Measurements from ENCODE around the gene LCE5A. TPM values are rescaled to one million over a fixed set of nuclear protein-coding genes. Genes with fewer than 3 reads are reported as not detected.
"Not testable (repeated sequence)": the region's sequence is repeated elsewhere in the genome, so short reads cannot be mapped to it uniquely, and the experiment has no call there.

The LCE5A gene, protein sequence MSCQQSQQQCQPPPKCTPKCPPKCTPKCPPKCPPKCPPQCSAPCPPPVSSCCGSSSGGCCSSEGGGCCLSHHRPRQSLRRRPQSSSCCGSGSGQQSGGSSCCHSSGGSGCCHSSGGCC
- polyA plus RNA-seq (2013, experiment 1 of 2): not detected
- not detected for polyA plus RNA-seq (2013, experiment 2 of 2)

DNA sequence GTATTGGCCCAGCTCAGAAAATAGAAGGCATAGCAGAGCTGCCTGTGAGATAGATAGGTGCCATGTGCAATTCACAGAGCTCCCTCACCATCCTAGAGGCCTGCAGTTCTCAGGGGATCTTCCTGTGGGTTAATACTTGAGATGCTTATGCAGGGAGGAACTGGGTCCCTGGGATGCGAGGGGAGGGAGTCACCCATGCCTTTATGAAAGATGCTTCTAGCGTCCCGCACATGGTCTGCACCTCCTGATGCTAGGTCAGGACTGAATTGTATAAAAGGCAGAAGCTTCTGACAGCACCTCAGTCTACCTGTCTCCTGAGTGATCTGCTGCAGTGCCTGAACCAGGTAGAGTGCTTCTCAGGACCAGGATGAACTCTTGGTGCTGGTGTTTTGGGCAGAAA is at the start of gene LCE5A:
Gene LCE5A, plus strand, starts transcription at position 301 of the 400 bp plus-strand sequence. CDS start 732 bp downstream, outside the sequence.
- H3K9me3 ChIP-seq (ENCODE audit: control insufficient read depth, low read length): peaks cover 76% of the 10 kb centered on the region
- 88 to 90% methylated on average over 3 of the region's 3 CpGs for whole genome bisulfite sequencing, 2 experiments (ENCODE audit: insufficient coverage in 2 of 2)

DNA sequence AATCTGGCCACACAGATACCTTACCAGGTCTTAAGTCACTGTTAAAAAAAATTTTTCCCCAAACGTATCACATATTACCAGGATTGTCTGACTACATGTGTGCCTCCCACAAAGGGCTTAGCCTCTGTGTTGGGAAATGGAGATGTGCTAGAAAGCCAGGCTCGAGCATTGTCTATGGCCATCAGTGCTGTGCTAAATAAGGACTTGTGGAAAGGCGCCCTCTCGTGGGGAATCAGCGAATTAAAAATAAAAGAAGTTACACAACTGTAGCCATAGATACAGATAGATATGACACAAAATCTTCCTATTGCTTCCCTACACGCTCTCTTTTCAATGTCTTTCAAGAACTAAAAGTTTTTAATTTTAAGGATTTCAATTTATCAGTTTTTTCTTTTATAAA is 49.1 kb upstream of the LCE5A start:
- H3K4me3 ChIP-seq (ENCODE audit: extremely low read depth, insufficient read depth, low read length, poor library complexity, severe bottlenecking): no peak overlapping the region
- H3K9me3 ChIP-seq (ENCODE audit: control insufficient read depth, low read length): peaks cover 9% of the 10 kb centered on the region
- no peaks in the 10 kb centered on the region for H3K36me3 ChIP-seq (ENCODE audit: control insufficient read depth, insufficient read depth, low read length)
- no peak overlapping the region for H3K27ac ChIP-seq (ENCODE audit: low read depth, low read length, severe bottlenecking)
- 13 to 29% methylated on average over 1 to 3 of the region's 6 CpGs for WGBS, 2 experiments (ENCODE audit: insufficient coverage in 2 of 2)
- no peaks in the 10 kb centered on the region for H3K4me1 ChIP-seq (ENCODE audit: control insufficient read depth, insufficient read depth, low read length, poor library complexity, severe bottlenecking)

More for the DNA sequence above, at the start of gene LCE5A:
- Histone ChIP-seq H3K27ac (ENCODE audit: low read depth, low read length, severe bottlenecking) (no peak within 1 kb of the TSS), H3K36me3 (ENCODE audit: control insufficient read depth, insufficient read depth, low read length) (no peaks in the 10 kb centered on the region), H3K4me1 (ENCODE audit: control insufficient read depth, insufficient read depth, low read length, poor library complexity, severe bottlenecking) (no peaks in the 10 kb centered on the region), H3K4me3 (ENCODE audit: extremely low read depth, insufficient read depth, low read length, poor library complexity, severe bottlenecking) (no peak within 1 kb of the TSS)

GRCh38 chr1:152462636-152463035 is 48.0 kb upstream of the LCE5A start:
- H3K4me1 ChIP-seq (ENCODE audit: control insufficient read depth, insufficient read depth, low read length, poor library complexity, severe bottlenecking): no peaks in the 10 kb centered on the region
- no peak overlapping the region for H3K27ac ChIP-seq (ENCODE audit: low read depth, low read length, severe bottlenecking)
- 93 to 94% methylated on average over 19 to 24 of the region's 26 CpGs for WGBS, 2 experiments (ENCODE audit: insufficient coverage in 2 of 2)
- H3K9me3 ChIP-seq (ENCODE audit: control insufficient read depth, low read length): peaks cover 13% of the 10 kb centered on the region
- H3K36me3 ChIP-seq (ENCODE audit: control insufficient read depth, insufficient read depth, low read length): no peaks in the 10 kb centered on the region
- H3K4me3 ChIP-seq (ENCODE audit: extremely low read depth, insufficient read depth, low read length, poor library complexity, severe bottlenecking): no peak overlapping the region

GRCh38 chr1:152466217-152466616 is 44.4 kb upstream of the LCE5A start:
- no peak overlapping the region for H3K27ac ChIP-seq (ENCODE audit: low read depth, low read length, severe bottlenecking)
- WGBS, 2 experiments (ENCODE audit: insufficient coverage in 2 of 2): no CpG with 5 or more reads among the region's 1 CpG
- H3K4me3 ChIP-seq (ENCODE audit: extremely low read depth, insufficient read depth, low read length, poor library complexity, severe bottlenecking): no peak overlapping the region
- peaks cover 34% of the 10 kb centered on the region for H3K9me3 ChIP-seq (ENCODE audit: control insufficient read depth, low read length)
- H3K36me3 ChIP-seq (ENCODE audit: control insufficient read depth, insufficient read depth, low read length): no peaks in the 10 kb centered on the region
- H3K4me1 ChIP-seq (ENCODE audit: control insufficient read depth, insufficient read depth, low read length, poor library complexity, severe bottlenecking): no peaks in the 10 kb centered on the region

DNA sequence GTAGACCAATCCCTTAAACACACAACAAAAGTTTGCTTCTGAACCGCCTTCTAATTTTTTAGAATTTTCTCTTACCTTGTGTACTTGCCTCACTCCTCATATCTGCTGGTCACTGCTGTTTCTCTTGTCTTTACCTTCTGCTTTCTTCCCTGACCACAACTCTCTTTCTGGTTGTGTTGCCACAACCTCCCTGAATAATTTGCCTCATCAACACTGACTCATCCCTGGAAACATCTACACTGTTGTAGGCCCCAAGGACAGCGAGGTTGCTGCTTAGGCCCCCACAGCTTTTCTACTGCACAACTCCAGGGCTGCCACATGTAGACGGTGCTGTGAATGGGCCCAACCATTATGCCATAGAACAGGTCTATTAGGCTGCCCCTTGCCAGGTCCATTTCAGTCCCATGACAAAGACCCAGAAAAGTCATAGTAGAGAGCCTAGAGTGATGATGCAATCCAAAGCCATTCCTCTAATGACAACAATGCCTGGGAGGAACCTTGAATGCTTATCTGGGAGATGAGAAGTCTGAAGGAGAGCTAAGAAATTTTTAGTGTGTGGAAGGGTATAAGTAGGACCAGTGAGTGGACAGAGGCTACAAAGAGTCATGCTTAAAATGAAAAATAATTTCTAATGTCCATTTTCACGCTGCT is 36.6 kb upstream of the LCE5A start:
- H3K36me3 ChIP-seq (ENCODE audit: control insufficient read depth, insufficient read depth, low read length): no peaks in the 10 kb centered on the region
- H3K4me1 ChIP-seq (ENCODE audit: control insufficient read depth, insufficient read depth, low read length, poor library complexity, severe bottlenecking): no peaks in the 10 kb centered on the region
- peaks cover 53% of the 10 kb centered on the region for H3K9me3 ChIP-seq (ENCODE audit: control insufficient read depth, low read length)
- H3K4me3 ChIP-seq (ENCODE audit: extremely low read depth, insufficient read depth, low read length, poor library complexity, severe bottlenecking): no peak overlapping the region
- WGBS, 2 experiments (ENCODE audit: insufficient coverage in 2 of 2): 20 to 27% methylated on average over 3 of the region's 4 CpGs
- no peak overlapping the region for H3K27ac ChIP-seq (ENCODE audit: low read depth, low read length, severe bottlenecking)

- H3K36me3 ChIP-seq (ENCODE audit: control insufficient read depth, insufficient read depth, low read length): no peaks in the 10 kb centered on the region
- 0 to 35% methylated on average over 1 to 3 of the region's 10 CpGs for WGBS, 2 experiments (ENCODE audit: insufficient coverage in 2 of 2)
- no peaks in the 10 kb centered on the region for H3K4me1 ChIP-seq (ENCODE audit: control insufficient read depth, insufficient read depth, low read length, poor library complexity, severe bottlenecking)
- H3K9me3 ChIP-seq (ENCODE audit: control insufficient read depth, low read length): peaks cover 51% of the 10 kb centered on the region
- H3K27ac ChIP-seq (ENCODE audit: low read depth, low read length, severe bottlenecking): no peak overlapping the region
- H3K4me3 ChIP-seq (ENCODE audit: extremely low read depth, insufficient read depth, low read length, poor library complexity, severe bottlenecking): no peak overlapping the region
Measured at GRCh38 chr1:152479792-152480595, 30.6 kb upstream of the LCE5A start.

DNA sequence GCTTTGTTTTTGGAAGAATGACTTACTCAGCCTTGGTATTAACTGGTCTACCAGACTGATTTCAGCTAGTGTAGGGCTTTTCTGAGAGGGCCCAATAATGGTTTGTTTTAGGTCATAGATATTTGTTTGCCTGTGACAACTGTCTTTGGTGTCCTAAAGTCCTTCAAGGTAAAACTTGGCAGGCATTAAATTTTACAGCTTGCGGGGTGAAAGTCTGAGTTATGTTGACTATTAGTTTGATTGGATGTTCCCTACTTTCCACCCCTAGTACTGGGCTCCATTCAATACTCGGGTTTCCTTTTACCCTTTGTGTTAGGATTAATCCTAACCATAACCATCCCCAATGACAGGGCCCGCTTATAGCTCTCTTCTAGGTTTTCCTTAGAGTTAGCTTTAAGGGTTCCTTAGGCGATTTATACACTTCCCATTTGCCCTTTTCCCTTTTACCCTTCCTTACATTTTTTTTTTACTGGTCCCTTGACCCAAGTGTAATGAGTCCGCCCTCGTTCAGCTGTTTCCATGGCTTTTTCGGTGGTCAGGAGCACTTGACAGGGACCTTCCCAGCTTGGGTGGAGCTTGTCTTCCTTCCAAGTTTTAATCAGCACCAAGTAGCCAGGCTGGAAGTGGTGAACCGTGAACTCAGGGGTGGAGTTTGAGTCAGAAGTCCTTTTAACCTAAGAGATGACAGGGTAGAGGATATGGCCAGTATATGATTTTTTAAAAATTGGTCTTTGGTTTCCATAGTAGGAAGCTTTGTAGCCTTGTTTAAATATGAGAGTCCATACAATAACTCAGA is 28.5 kb upstream of the LCE5A start:
- 51 to 56% methylated on average over 5 to 6 of the region's 8 CpGs for WGBS, 2 experiments (ENCODE audit: insufficient coverage in 2 of 2)
- Histone ChIP-seq H3K36me3 (ENCODE audit: control insufficient read depth, insufficient read depth, low read length) (no peaks in the 10 kb centered on the region), H3K4me1 (ENCODE audit: control insufficient read depth, insufficient read depth, low read length, poor library complexity, severe bottlenecking) (no peaks in the 10 kb centered on the region), H3K9me3 (ENCODE audit: control insufficient read depth, low read length) (peaks cover 46% of the 10 kb centered on the region), H3K27ac (ENCODE audit: low read depth, low read length, severe bottlenecking) (no peak overlapping the region), H3K4me3 (ENCODE audit: extremely low read depth, insufficient read depth, low read length, poor library complexity, severe bottlenecking) (no peak overlapping the region)

DNA sequence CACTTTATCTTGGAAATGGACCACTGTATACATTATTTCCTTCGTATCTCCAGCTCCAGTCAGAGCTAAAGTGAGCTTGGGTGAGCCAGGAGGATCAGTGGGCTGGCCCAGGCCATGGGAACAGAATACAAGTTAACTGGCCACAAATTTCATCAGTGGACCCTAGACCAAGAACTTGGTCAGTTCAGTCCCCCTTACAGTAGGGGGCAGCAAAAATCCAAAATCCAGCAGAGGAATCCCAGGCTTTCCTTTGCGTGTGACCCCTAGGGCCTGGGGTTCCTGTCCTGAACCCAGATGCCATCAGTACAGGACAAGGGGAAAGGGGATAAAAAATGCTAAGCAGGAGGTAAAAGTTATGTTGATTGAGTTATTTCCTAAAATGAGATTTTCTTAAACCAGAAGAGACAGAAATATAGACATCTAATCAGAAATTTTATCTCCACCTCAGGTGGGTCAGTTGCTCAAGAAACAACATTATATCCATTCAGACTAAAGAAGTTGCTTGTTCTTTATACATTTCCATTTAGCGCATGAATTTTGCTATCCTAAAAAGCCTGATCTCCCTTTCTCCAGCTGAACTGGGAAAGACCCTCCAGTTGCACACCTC is 24.1 kb upstream of the LCE5A start:
- 30 to 43% methylated on average over 2 of the region's 3 CpGs for WGBS, 2 experiments (ENCODE audit: insufficient coverage in 2 of 2)
- H3K4me3 ChIP-seq (ENCODE audit: extremely low read depth, insufficient read depth, low read length, poor library complexity, severe bottlenecking): no peak overlapping the region
- H3K27ac ChIP-seq (ENCODE audit: low read depth, low read length, severe bottlenecking): no peak overlapping the region
- no peaks in the 10 kb centered on the region for H3K36me3 ChIP-seq (ENCODE audit: control insufficient read depth, insufficient read depth, low read length)
- H3K9me3 ChIP-seq (ENCODE audit: control insufficient read depth, low read length): peaks cover 32% of the 10 kb centered on the region
- H3K4me1 ChIP-seq (ENCODE audit: control insufficient read depth, insufficient read depth, low read length, poor library complexity, severe bottlenecking): no peaks in the 10 kb centered on the region

- 60 to 68% methylated on average over 1 to 2 of the region's 2 CpGs for WGBS, 2 experiments (ENCODE audit: insufficient coverage in 2 of 2)
- H3K27ac ChIP-seq (ENCODE audit: low read depth, low read length, severe bottlenecking): no peak overlapping the region
- no peak overlapping the region for H3K4me3 ChIP-seq (ENCODE audit: extremely low read depth, insufficient read depth, low read length, poor library complexity, severe bottlenecking)
- no peaks in the 10 kb centered on the region for H3K36me3 ChIP-seq (ENCODE audit: control insufficient read depth, insufficient read depth, low read length)
- no peaks in the 10 kb centered on the region for H3K4me1 ChIP-seq (ENCODE audit: control insufficient read depth, insufficient read depth, low read length, poor library complexity, severe bottlenecking)
- H3K9me3 ChIP-seq (ENCODE audit: control insufficient read depth, low read length): peaks cover 25% of the 10 kb centered on the region
Measured at GRCh38 chr1:152487871-152488270, 22.7 kb upstream of the LCE5A start.

GRCh38 chr1:152491537-152491936 is 19.1 kb upstream of the LCE5A start:
- H3K4me3 ChIP-seq (ENCODE audit: extremely low read depth, insufficient read depth, low read length, poor library complexity, severe bottlenecking); H3K4me1 ChIP-seq (ENCODE audit: control insufficient read depth, insufficient read depth, low read length, poor library complexity, severe bottlenecking); H3K36me3 ChIP-seq (ENCODE audit: control insufficient read depth, insufficient read depth, low read length); H3K27ac ChIP-seq (ENCODE audit: low read depth, low read length, severe bottlenecking): not testable (repeated sequence)
- H3K9me3 ChIP-seq (ENCODE audit: control insufficient read depth, low read length): peaks cover 27% of the 10 kb centered on the region
